SU-DHL-6 (cell line): ENCODE data around the gene FUT6.

Source experiments
- H2AFZ ChIP-seq: fragments of 200-600 bp; sonication (generic); 2 replicates; pipeline ENCODE4 v1.6.1; 2014; ENCODE audit warnings: low read depth, mild to moderate bottlenecking, moderate library complexity, mixed read lengths, antibody characterized with exemption, low read length; ENCODE audit not compliant: severe bottlenecking
- H3F3A ChIP-seq: fragments of 200-600 bp; shearing (Covaris generic); 2 replicates; pipeline ENCODE4 v1.6.0; 2016; ENCODE audit warnings: antibody characterized with exemption, mild to moderate bottlenecking; ENCODE audit not compliant: insufficient read depth
- H3K27ac ChIP-seq: fragments of 200-600 bp; sonication (generic); 2 replicates; pipeline ENCODE4 v1.5.1; 2016; ENCODE audit warnings: low read depth, mild to moderate bottlenecking, low read length, moderate library complexity, mixed read lengths
- H3K27me3 ChIP-seq: fragments of 200-600 bp; sonication (generic), shearing (Covaris generic); 2 replicates; pipeline ENCODE4 v1.6.0; 2014; ENCODE audit warnings: mild to moderate bottlenecking, low read length
- H3K36me3 ChIP-seq: fragments of 200-600 bp; sonication (generic); 2 replicates; pipeline ENCODE4 v1.6.1; 2014; ENCODE audit warnings: mild to moderate bottlenecking, low read length, mixed read lengths
- H3K4me2 ChIP-seq: fragments of 300-600, 200-600 bp; shearing (Covaris generic), sonication (generic); 2 replicates; pipeline ENCODE4 v1.6.0; 2014; ENCODE audit warnings: low read length, low read depth, mild to moderate bottlenecking; ENCODE audit not compliant: poor library complexity, severe bottlenecking
- H3K4me3 ChIP-seq: fragments of 200-600 bp; sonication (generic); 2 replicates; pipeline ENCODE4 v1.5.1; 2014; ENCODE audit warnings: antibody characterized with exemption, low read length, mild to moderate bottlenecking, mixed read lengths; ENCODE audit not compliant: insufficient read depth, poor library complexity, severe bottlenecking
- H3K79me2 ChIP-seq: fragments of 200-600 bp; sonication (generic); 2 replicates; pipeline ENCODE4 v1.6.1; 2014; ENCODE audit warnings: mild to moderate bottlenecking, low read length, moderate library complexity; ENCODE audit not compliant: insufficient read depth
- H3K9ac ChIP-seq: fragments of 200-600 bp; sonication (generic); 2 replicates; pipeline ENCODE4 v1.7.0; 2014; ENCODE audit warnings: mild to moderate bottlenecking, low read length
- H3K9me2 ChIP-seq: fragments of 200-600 bp; sonication (generic); replicated peaks from 2 replicates; pipeline ENCODE4 v1.6.1; 2014; ENCODE audit warnings: low read length; ENCODE audit not compliant: insufficient read depth
- H3K9me3 ChIP-seq: fragments of 200-600 bp; sonication (generic); 2 replicates; pipeline ENCODE4 v1.6.1; 2014; ENCODE audit warnings: low read length, mixed read lengths; ENCODE audit not compliant: insufficient read depth
- H4K20me1 ChIP-seq: fragments of 200-600 bp; sonication (generic); 2 replicates; pipeline ENCODE4 v1.6.1; 2014; ENCODE audit warnings: low read depth, mild to moderate bottlenecking, antibody characterized with exemption, low read length, moderate library complexity, mixed read lengths
- EZH2phosphoT487 ChIP-seq: fragments of 200-600 bp; sonication (generic), shearing (Covaris generic); conservative IDR thresholded peaks from 2 replicates; pipeline ENCODE4 v1.6.1; 2018; ENCODE audit warnings: mild to moderate bottlenecking, antibody characterized with exemption, low read length, moderate library complexity, mixed read lengths
- TF ChIP-seq, protein P1 (sequence below): fragments of 200-600 bp; sonication (generic); IDR thresholded peaks from one replicate; pipeline ENCODE4 v1.5.1; 2017; ENCODE audit warnings: antibody characterized with exemption, mild to moderate bottlenecking, low read length, moderate library complexity; ENCODE audit not compliant: insufficient read depth, poor library complexity, severe bottlenecking

Gene FUT6

DNA sequence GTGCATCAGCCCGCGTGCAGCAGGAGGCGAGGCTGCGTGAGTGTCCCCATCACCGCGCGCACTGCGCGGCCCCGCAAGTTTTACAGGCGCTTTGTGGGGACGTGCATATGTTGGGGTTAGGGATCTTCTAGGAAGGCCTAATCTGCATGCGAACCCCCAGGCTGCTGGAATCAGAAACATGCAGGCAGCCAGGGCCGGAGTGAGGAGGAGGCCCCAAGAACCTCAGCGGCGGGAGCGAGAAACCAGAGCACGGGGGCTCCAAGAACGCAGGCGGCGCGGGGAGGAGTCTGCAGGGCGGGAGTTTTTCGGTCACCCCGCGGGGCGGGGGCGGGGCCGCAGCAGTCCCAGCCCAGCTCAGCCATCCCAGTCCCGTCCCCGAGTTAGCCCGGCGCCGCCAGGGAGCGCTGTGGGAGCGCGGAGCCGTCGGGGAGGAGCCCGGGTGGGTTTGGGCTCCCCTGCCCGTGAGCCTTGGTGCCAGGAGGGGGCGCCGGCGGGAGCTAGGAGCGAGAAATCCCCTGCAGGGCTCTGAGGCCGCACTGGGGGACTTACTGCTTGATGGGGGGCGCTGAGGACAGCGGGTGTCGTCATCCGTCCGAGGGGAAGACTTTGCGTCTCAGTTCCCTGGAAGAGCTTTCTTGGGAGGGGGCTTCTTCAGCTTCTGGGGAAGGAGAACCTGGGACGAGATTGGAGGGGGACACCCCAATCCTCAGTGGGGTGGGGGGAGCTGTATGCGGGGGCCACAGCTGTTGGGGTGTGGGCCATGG, 35.6 kb downstream of the FUT6 start:
- H2AFZ ChIP-seq, result peak overlapping the region; percentile 77
- H3K36me3 ChIP-seq, result no peaks in the 10 kb centered on the region
- H3K9me2 ChIP-seq, result no peaks in the 10 kb centered on the region
- no peaks in the 10 kb centered on the region for H3F3A ChIP-seq
- H3K27me3 ChIP-seq, result no peaks in the 10 kb centered on the region
- peak overlapping the region; percentile 47 for H3K4me3 ChIP-seq
- H3K27ac ChIP-seq, result no peak overlapping the region
- peak overlapping the region; percentile 73 for H3K4me2 ChIP-seq
- H3K79me2 ChIP-seq, result no peaks in the 10 kb centered on the region
- H4K20me1 ChIP-seq, result no peaks in the 10 kb centered on the region
- TF ChIP-seq, protein P1, sequence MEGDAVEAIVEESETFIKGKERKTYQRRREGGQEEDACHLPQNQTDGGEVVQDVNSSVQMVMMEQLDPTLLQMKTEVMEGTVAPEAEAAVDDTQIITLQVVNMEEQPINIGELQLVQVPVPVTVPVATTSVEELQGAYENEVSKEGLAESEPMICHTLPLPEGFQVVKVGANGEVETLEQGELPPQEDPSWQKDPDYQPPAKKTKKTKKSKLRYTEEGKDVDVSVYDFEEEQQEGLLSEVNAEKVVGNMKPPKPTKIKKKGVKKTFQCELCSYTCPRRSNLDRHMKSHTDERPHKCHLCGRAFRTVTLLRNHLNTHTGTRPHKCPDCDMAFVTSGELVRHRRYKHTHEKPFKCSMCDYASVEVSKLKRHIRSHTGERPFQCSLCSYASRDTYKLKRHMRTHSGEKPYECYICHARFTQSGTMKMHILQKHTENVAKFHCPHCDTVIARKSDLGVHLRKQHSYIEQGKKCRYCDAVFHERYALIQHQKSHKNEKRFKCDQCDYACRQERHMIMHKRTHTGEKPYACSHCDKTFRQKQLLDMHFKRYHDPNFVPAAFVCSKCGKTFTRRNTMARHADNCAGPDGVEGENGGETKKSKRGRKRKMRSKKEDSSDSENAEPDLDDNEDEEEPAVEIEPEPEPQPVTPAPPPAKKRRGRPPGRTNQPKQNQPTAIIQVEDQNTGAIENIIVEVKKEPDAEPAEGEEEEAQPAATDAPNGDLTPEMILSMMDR, result peak; percentile 96
- no peak for TF ChIP-seq EZH2phosphoT487
- H3K9ac ChIP-seq, result peak overlapping the region; percentile 34
- no peaks in the 10 kb centered on the region for H3K9me3 ChIP-seq

DNA sequence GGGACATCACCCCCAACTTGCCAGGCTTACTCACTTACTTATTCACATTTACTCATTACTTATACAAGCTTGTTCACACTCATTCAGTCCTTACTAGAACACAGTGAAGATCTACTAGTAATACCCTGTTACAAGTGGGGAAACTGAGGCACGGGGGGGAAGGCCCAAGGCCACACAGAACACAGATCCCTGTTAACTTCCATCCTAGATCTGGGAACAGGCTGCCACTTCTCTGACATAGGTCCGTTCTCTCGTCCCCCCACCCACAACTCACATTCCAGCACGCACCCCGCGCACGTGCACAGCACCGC, 36.1 kb downstream of the FUT6 start:
- Histone ChIP-seq H3K79me2 (no peaks in the 10 kb centered on the region), H3K4me3 (no peak overlapping the region)

DNA sequence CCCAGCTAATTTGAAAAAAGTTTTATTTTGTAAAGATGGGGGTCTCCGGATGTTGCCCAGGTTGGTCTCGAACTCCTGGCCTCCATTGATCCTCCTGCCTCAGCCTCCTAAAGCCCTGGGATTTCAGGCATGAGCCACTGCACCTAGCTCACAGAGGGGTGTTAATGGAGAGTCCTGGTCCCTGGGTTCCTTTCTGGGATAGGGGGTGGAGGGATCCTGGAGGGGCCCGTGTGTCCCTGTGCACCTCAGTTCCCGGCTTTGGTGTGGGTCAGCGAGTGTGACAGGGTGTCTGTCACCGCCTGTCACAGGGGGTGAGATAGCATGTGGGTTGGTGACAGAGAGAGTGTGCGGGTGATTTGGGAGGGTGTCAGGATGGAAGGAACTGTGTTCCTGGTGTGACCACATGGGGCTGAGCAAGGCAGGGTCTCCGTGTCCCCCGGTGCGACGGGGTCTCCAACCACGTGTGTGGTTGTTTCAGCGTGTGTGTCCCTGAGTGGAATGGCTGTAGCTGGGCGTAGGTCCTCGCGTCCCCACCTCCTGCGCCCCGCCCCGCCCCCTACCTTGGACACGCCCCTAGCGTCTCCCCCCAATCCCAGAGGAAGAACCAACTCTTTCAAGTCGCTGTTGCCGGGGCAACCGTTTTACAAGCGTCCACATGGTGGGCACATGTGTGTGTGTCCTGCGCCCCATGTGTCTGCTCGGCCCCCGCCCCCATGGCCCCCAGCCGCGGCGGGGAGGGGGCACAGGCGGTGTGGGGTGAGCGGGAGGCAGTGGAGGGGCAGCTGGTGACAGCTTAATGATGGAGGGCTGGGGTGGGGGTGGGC, 37.5 kb downstream of the FUT6 start:
- Histone ChIP-seq H3K36me3 (no peaks in the 10 kb centered on the region), H3K9ac (no peak overlapping the region), H3K9me3 (no peaks in the 10 kb centered on the region), H2AFZ (no peak overlapping the region), H3K27me3 (no peaks in the 10 kb centered on the region), H3K9me2 (no peaks in the 10 kb centered on the region), H4K20me1 (no peaks in the 10 kb centered on the region), H3F3A (no peaks in the 10 kb centered on the region), H3K79me2 (no peaks in the 10 kb centered on the region), H3K4me2 (no peak overlapping the region), H3K4me3 (no peak overlapping the region), H3K27ac (no peak overlapping the region)
- TF ChIP-seq, protein P1, result no peak
- no peak for TF ChIP-seq EZH2phosphoT487

More for the DNA sequence above, 36.1 kb downstream of the FUT6 start:
- Histone ChIP-seq H3K27me3 (no peaks in the 10 kb centered on the region), H2AFZ (peak overlapping the region; percentile 57), H3K36me3 (no peaks in the 10 kb centered on the region), H3K9ac (peak overlapping the region; percentile 34), H3K9me2 (no peaks in the 10 kb centered on the region), H3K4me2 (peak overlapping the region; percentile 48), H3K27ac (no peak overlapping the region), H3F3A (no peaks in the 10 kb centered on the region), H3K9me3 (no peaks in the 10 kb centered on the region), H4K20me1 (no peaks in the 10 kb centered on the region)
- TF ChIP-seq, protein P1, result no peak
- no peak for TF ChIP-seq EZH2phosphoT487
